ENCODE data around the gene CSH1.
"Not testable (repeated sequence)": the region's sequence is repeated elsewhere in the genome, so short reads cannot be mapped to it uniquely, and the experiment has no call there.

DNA sequence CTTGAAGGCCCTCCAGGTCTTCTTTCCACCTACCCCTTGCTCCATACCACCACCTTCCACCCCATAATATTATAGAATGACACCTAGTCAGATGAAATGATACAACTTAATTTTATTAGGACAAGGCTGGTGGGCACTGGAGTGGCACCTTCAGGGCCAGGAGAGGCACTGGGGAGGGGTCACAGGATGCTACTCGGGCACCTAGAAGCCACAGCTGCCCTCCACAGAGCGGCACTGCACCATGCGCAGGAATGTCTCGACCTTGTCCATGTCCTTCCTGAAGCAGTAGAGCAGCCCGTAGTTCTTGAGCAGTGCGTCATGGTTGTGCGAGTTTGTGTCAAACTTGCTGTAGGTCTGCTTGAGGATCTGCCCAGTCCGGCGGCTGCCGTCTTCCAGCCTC lies 1.6 kb downstream of the CSH1 start:
- TF ChIP-seq, protein P1, sequence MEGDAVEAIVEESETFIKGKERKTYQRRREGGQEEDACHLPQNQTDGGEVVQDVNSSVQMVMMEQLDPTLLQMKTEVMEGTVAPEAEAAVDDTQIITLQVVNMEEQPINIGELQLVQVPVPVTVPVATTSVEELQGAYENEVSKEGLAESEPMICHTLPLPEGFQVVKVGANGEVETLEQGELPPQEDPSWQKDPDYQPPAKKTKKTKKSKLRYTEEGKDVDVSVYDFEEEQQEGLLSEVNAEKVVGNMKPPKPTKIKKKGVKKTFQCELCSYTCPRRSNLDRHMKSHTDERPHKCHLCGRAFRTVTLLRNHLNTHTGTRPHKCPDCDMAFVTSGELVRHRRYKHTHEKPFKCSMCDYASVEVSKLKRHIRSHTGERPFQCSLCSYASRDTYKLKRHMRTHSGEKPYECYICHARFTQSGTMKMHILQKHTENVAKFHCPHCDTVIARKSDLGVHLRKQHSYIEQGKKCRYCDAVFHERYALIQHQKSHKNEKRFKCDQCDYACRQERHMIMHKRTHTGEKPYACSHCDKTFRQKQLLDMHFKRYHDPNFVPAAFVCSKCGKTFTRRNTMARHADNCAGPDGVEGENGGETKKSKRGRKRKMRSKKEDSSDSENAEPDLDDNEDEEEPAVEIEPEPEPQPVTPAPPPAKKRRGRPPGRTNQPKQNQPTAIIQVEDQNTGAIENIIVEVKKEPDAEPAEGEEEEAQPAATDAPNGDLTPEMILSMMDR (IDR thresholded peaks at IDR 0.05) = not testable (repeated sequence)
- TF ChIP-seq POLR2A (IDR thresholded peaks at IDR 0.05) = not testable (repeated sequence)

Data from body of pancreas (tissue), 4 donors.